ENCODE results near the gene SOX12. TPM values are rescaled to one million over a fixed set of nuclear protein-coding genes. Genes with fewer than 3 reads are reported as not detected.

Gene SOX12
- total RNA-seq = 1.5 TPM in 2 replicates

DNA sequence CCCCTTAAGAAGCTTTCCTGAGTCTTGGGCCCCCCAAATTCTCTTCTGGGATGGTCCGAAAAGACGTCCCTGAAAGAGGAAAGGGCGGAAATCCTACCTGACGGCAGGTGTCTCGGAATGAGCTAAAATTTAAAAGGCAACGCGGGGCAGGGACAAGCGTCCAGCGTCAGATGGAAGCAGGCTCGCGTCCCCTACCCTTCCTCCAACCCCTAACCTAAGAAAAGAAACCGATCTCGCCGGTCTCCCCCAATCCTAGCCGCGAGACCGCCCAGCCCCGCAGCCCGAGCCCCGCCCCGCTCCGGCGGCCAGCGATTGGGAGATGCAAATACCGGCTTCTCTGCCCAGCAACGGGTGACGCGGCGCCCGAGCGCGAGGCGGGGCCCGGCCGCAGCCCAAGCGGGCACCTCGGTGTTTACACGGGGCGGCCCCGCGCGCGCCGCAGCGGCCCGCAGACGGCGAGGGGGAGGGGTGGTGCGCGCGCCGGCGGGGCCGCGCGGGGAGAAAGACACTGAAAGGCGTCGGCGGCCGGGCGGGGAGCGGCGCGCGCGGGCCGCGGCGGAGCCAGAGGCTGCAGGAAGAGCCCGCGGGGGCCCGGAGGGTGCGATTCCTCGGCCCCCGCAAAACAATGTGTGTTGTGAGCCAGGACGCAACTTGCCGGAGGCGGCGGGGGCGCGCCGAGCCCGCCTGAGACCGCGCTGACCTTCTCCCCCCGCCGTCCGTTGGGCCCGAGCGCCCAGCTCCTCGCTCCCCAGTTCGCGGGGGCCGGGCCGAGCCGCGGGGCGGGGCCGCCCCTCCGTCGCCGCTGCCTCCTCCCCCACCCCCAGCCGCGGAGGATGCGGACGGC, at the start of gene SOX12:
SOX12 (plus strand) TSS at position 508 of the 844 bp plus-strand sequence. CDS start 373 bp downstream, outside the sequence.

GRCh38 chr20:290084-290831, 35.1 kb upstream of the SOX12 start, which contains the start of gene C20orf96:
Gene C20orf96 (minus strand): TSS chr20:290750. CDS start chr20:290610, 140 bp downstream.

DNA sequence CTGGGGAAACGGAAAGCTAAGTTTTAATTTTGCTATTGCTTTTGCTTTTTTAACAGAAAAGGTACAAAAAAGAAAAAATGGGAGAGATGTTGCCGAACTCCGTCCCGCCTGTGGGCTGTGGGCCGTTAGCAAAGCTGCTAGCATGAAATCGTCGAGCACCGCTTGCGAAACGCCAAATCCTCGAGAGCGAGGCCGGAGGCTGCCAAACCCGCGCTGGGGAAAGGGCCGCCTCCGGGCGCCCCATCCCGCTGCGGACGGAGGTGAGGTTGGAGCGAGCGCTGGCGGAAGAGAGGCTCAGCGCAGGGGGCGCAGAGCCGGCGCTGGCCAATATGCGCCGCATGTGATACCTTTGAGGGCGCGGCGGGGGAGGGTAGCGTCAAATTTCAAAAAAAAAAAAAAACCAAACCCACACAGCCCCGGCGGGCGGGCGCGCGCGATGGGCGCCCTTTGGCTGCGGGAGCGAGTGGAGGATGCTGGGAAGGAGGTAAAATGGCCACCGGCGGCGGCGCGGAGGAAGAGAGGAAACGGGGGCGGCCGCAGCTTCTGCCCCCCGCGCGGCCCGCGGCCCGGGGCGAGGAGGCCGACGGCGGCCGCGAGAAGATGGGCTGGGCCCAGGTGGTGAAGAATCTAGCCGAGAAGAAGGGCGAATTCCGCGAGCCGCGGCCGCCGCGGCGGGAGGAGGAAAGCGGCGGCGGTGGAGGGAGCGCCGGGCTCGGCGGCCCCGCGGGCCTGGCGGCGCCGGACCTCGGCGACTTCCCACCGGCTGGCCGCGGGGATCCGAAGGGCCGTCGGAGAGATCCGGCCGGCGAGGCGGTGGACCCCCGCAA, 28.0 kb upstream of the SOX12 start, which contains the start of gene ZCCHC3:
ZCCHC3 (plus strand) TSS at position 473 of the 827 bp plus-strand sequence; CDS start at position 490, 17 bp downstream.

DNA sequence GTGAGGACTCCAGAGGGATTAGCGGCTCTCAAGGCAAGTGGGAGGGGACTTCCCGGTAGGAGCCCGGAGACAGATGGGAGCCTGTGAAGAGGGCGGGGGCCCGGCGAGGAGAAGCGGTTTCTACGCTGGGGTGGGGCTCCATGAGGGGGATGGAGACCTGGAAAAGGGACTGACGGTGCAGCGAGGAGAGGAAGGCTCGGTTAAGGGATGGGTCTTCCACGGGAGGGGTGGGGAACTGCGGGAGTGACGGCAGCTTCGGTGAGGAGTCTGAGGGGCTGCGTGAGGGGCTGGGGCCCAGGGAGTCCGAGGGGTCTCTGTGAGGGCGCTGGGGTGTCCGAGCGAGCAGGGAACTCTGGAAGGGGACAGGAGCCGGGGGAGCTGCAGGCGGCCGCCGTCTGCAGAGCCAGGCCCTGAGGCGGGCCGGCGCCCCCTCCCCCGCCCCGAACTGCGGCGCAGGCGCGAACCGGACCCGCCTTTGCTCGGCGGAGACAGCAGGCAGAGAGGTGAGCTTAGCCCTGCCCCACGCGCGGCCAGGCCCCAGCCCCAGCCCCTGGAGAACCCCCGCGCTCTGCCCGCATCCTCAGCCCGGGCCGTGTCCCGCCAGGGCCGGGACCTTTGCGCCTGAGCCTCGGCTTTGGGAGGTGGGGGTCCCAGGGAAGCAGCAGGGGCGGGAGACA, 21.4 kb downstream of the SOX12 start, which contains the start of gene NRSN2:
NRSN2 (plus strand) TSS at position 472 of the 677 bp plus-strand sequence. CDS start 2,533 bp downstream, outside the sequence.

Other genes starting within 250 kb of the SOX12 start
- not detected in 2 replicates for gene DEFB125, start 237.9 kb upstream of the SOX12 start, total RNA-seq
- gene DEFB126, start 183.0 kb upstream of the SOX12 start, total RNA-seq = not detected in 2 replicates
- not detected in 2 replicates for gene DEFB127, start 168.1 kb upstream of the SOX12 start, total RNA-seq
- not detected in 2 replicates for gene DEFB128, start 135.8 kb upstream of the SOX12 start, total RNA-seq
- gene DEFB129, start 98.3 kb upstream of the SOX12 start, total RNA-seq = not detected in 2 replicates
- not detected in 2 replicates for gene DEFB132, start 67.8 kb upstream of the SOX12 start, total RNA-seq
- gene C20orf96, start 34.8 kb upstream of the SOX12 start, total RNA-seq = 1.4 and 2.2 TPM in 2 replicates
- 19.8 and 24.2 TPM in 2 replicates for gene ZCCHC3, start 28.0 kb upstream of the SOX12 start, total RNA-seq
- 12.7 and 14.0 TPM in 2 replicates for gene NRSN2, start 21.6 kb downstream of the SOX12 start, total RNA-seq
- 31.5 and 37.9 TPM in 2 replicates for gene TRIB3, start 55.2 kb downstream of the SOX12 start, total RNA-seq
- 57.8 and 66.2 TPM in 2 replicates for gene RBCK1, start 82.7 kb downstream of the SOX12 start, total RNA-seq
- gene TBC1D20, start 137.0 kb downstream of the SOX12 start, total RNA-seq = 19.8 and 20.3 TPM in 2 replicates
- gene CSNK2A1, start 218.2 kb downstream of the SOX12 start, total RNA-seq = 79.4 and 93.3 TPM in 2 replicates

All from dermis lymphatic vessel endothelial cell (primary cell).